ENCODE results near the gene COQ10B.

COQ10B gene

GRCh38 chr2:197453123-197453913, at the start of gene COQ10B:
COQ10B (plus strand) TSS chr2:197453552; CDS start chr2:197453561, 9 bp downstream.
- peak within 1 kb of the TSS; percentile 89 for H3K27ac ChIP-seq
- TF ChIP-seq CTCF (IDR thresholded peaks at IDR 0.05) (peak; percentile 30; the same call in 1 of the 2 replicates), ZFX (IDR thresholded peaks at IDR 0.05; ENCODE audit: borderline replicate concordance) (no peak)

GRCh38 chr2:197405582-197405981, 47.8 kb upstream of the COQ10B start:
- no peak overlapping the region for H3K27ac ChIP-seq
- TF ChIP-seq ZFX (IDR thresholded peaks at IDR 0.05; ENCODE audit: borderline replicate concordance) (no peak), CTCF (IDR thresholded peaks at IDR 0.05) (no peak)

- TF ChIP-seq CTCF (IDR thresholded peaks at IDR 0.05), result no peak
- no peak for TF ChIP-seq ZFX (IDR thresholded peaks at IDR 0.05; ENCODE audit: borderline replicate concordance)
- no peak overlapping the region for H3K27ac ChIP-seq
These were observed 39.3 kb upstream of the COQ10B start for GRCh38 chr2:197414039-197414438.

- TF ChIP-seq ZFX (IDR thresholded peaks at IDR 0.05; ENCODE audit: borderline replicate concordance) (no peak), CTCF (IDR thresholded peaks at IDR 0.05) (no peak)
- H3K27ac ChIP-seq, result no peak overlapping the region
These were observed 38.8 kb upstream of the COQ10B start for GRCh38 chr2:197414515-197414914.

GRCh38 chr2:197416268-197416667, 37.1 kb upstream of the COQ10B start:
- TF ChIP-seq ZFX (IDR thresholded peaks at IDR 0.05; ENCODE audit: borderline replicate concordance), result no peak
- no peak for TF ChIP-seq CTCF (IDR thresholded peaks at IDR 0.05)
- H3K27ac ChIP-seq, result no peak overlapping the region

DNA sequence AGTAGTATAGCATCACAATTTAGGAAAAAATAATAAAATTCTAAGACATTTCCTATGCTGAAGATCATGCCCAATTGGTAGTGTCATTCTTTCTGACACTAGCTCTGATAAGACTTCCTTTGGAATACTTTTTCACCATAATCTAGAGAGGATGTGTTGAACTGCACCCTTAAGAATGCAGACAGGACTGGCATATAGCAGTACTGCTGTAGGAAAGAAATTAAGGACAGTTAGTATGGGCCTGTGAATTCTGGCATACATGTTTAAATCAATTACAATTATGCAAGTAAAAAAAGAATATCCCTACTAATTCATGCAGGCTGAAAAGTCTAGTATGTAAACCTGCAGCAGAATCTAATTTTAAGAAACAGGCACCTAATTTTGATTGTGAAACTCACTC, 33.9 kb upstream of the COQ10B start:
- H3K27ac ChIP-seq, result no peak overlapping the region
- TF ChIP-seq ZFX (IDR thresholded peaks at IDR 0.05; ENCODE audit: borderline replicate concordance) (no peak), CTCF (IDR thresholded peaks at IDR 0.05) (no peak)

- TF ChIP-seq ZFX (IDR thresholded peaks at IDR 0.05; ENCODE audit: borderline replicate concordance) (no peak), CTCF (IDR thresholded peaks at IDR 0.05) (no peak)
These were observed 30.0 kb upstream of the COQ10B start for GRCh38 chr2:197423307-197423706.

More at GRCh38 chr2:197423307-197423706, 30.0 kb upstream of the COQ10B start:
- H3K27ac ChIP-seq, result no peak overlapping the region
